Measurements from ENCODE around the gene ARHGAP15. TPM values are rescaled to one million over a fixed set of nuclear protein-coding genes. Genes with fewer than 3 reads are reported as not detected.
A peak's percentile ranks its signal among the peaks of the same experiment; 100 is the strongest.

Gene ARHGAP15
- total RNA-seq, 1 donor from 2014 or later = not detected

GRCh38 chr2:143725400-143725799 is 596.2 kb downstream of the ARHGAP15 start:
- H3K9me3 Mint-ChIP-seq (ENCODE audit: unreplicated experiment) = peaks cover 2% of the 10 kb centered on the region
- H3K27me3 Mint-ChIP-seq (ENCODE audit: unreplicated experiment) = no peaks in the 10 kb centered on the region

GRCh38 chr2:143726151-143726845 is 597.1 kb downstream of the ARHGAP15 start:
- Mint-ChIP-seq H3K36me3 (ENCODE audit: unreplicated experiment) (no peaks in the 10 kb centered on the region), H3K27ac (ENCODE audit: unreplicated experiment) (no peak overlapping the region), H3K9me3 (ENCODE audit: unreplicated experiment) (peaks cover 2% of the 10 kb centered on the region), H3K4me1 (ENCODE audit: low read depth, unreplicated experiment) (peaks cover 3% of the 10 kb centered on the region), H3K27me3 (ENCODE audit: unreplicated experiment) (no peaks in the 10 kb centered on the region), H3K4me3 (ENCODE audit: unreplicated experiment) (no peak overlapping the region)
- no peak for DNase-seq
- no peak for TF ChIP-seq CTCF (IDR thresholded peaks at IDR 0.05; ENCODE audit: partially characterized antibody, unreplicated experiment)

More at GRCh38 chr2:143725400-143725799, 596.2 kb downstream of the ARHGAP15 start:
- H3K27ac Mint-ChIP-seq (ENCODE audit: unreplicated experiment) = no peak overlapping the region
- TF ChIP-seq CTCF (IDR thresholded peaks at IDR 0.05; ENCODE audit: partially characterized antibody, unreplicated experiment) = no peak
- H3K4me1 Mint-ChIP-seq (ENCODE audit: low read depth, unreplicated experiment) = peaks cover 3% of the 10 kb centered on the region
- H3K4me3 Mint-ChIP-seq (ENCODE audit: unreplicated experiment) = no peak overlapping the region
- DNase-seq = no peak
- H3K36me3 Mint-ChIP-seq (ENCODE audit: unreplicated experiment) = no peaks in the 10 kb centered on the region

- H3K4me1 Mint-ChIP-seq (ENCODE audit: low read depth, unreplicated experiment) = peaks cover 3% of the 10 kb centered on the region
- peak; percentile 68 for DNase-seq
- H3K9me3 Mint-ChIP-seq (ENCODE audit: unreplicated experiment) = peaks cover 2% of the 10 kb centered on the region
- H3K27me3 Mint-ChIP-seq (ENCODE audit: unreplicated experiment) = no peaks in the 10 kb centered on the region
- H3K36me3 Mint-ChIP-seq (ENCODE audit: unreplicated experiment) = no peaks in the 10 kb centered on the region
- no peak for TF ChIP-seq CTCF (IDR thresholded peaks at IDR 0.05; ENCODE audit: partially characterized antibody, unreplicated experiment)
- no peak overlapping the region for H3K4me3 Mint-ChIP-seq (ENCODE audit: unreplicated experiment)
- H3K27ac Mint-ChIP-seq (ENCODE audit: unreplicated experiment) = peak overlapping the region; percentile 70
Observed at GRCh38 chr2:143728498-143728897, 599.3 kb downstream of the ARHGAP15 start.

GRCh38 chr2:143729296-143729814 is 600.1 kb downstream of the ARHGAP15 start:
- H3K4me3 Mint-ChIP-seq (ENCODE audit: unreplicated experiment) = no peak overlapping the region

More at GRCh38 chr2:143729296-143729814, 600.1 kb downstream of the ARHGAP15 start:
- no peaks in the 10 kb centered on the region for H3K27me3 Mint-ChIP-seq (ENCODE audit: unreplicated experiment)
- no peak overlapping the region for H3K27ac Mint-ChIP-seq (ENCODE audit: unreplicated experiment)
- H3K36me3 Mint-ChIP-seq (ENCODE audit: unreplicated experiment) = no peaks in the 10 kb centered on the region
- H3K4me1 Mint-ChIP-seq (ENCODE audit: low read depth, unreplicated experiment) = peaks cover 3% of the 10 kb centered on the region
- DNase-seq = no peak
- peaks cover 2% of the 10 kb centered on the region for H3K9me3 Mint-ChIP-seq (ENCODE audit: unreplicated experiment)
- no peak for TF ChIP-seq CTCF (IDR thresholded peaks at IDR 0.05; ENCODE audit: partially characterized antibody, unreplicated experiment)

Data from glutamatergic neuron (in vitro differentiated cells).